AG10803 (cell line): ENCODE measurements around the gene DNAH10.

Source experiments
- DNase-seq: peaks from one replicate; pipeline ENCODE4 v3.0.0; 2010; ENCODE audit warnings: low read depth
- H3K4me3 ChIP-seq: 2 replicates; pipeline ENCODE4 v1.5.1; 2011; ENCODE audit warnings: mild to moderate bottlenecking, low read length, control low read depth
- TF ChIP-seq, protein P1 (sequence below): conservative IDR thresholded peaks from 2 replicates; pipeline ENCODE4 v1.5.1; 2011; ENCODE audit warnings: mild to moderate bottlenecking, low read length, control low read depth, inconsistent platforms

DNAH10 gene

GRCh38 chr12:123903301-123904065 is 141.4 kb downstream of the DNAH10 start:
- TF ChIP-seq, protein P1, sequence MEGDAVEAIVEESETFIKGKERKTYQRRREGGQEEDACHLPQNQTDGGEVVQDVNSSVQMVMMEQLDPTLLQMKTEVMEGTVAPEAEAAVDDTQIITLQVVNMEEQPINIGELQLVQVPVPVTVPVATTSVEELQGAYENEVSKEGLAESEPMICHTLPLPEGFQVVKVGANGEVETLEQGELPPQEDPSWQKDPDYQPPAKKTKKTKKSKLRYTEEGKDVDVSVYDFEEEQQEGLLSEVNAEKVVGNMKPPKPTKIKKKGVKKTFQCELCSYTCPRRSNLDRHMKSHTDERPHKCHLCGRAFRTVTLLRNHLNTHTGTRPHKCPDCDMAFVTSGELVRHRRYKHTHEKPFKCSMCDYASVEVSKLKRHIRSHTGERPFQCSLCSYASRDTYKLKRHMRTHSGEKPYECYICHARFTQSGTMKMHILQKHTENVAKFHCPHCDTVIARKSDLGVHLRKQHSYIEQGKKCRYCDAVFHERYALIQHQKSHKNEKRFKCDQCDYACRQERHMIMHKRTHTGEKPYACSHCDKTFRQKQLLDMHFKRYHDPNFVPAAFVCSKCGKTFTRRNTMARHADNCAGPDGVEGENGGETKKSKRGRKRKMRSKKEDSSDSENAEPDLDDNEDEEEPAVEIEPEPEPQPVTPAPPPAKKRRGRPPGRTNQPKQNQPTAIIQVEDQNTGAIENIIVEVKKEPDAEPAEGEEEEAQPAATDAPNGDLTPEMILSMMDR, result no peak
- no peak overlapping the region for H3K4me3 ChIP-seq
- no peak for DNase-seq

DNA sequence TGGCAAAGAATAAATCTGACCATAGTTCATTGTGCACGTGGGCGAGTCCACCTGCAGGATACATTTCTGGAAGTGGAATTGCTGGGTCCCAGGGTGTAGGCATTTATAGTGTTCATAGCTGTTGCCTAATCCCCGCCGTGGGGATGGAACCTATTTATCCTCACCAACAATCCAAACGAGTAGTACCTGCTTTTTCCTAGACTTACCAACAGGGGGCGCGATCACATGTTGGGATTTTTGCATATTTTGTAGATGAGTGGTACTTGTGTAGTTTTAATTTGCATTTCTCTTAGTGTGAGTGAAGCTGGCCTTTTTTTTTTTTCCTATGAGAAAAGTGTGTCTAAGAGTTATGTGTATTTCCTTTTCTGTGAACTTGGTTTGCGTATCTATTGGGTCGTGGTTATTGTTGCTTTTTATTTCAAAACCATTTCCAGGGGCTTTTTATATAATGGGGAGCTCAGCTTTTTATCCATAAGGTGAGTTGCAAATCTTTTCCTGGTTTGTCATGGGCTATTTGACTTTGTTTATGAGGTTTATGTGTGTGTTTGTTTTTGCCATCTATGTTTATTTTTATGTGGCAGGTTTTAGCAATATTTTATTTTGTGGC is 143.3 kb downstream of the DNAH10 start:
- DNase-seq, result peak; percentile 85
- TF ChIP-seq, protein P1, result peak; percentile 81
- H3K4me3 ChIP-seq, result no peak overlapping the region

DNA sequence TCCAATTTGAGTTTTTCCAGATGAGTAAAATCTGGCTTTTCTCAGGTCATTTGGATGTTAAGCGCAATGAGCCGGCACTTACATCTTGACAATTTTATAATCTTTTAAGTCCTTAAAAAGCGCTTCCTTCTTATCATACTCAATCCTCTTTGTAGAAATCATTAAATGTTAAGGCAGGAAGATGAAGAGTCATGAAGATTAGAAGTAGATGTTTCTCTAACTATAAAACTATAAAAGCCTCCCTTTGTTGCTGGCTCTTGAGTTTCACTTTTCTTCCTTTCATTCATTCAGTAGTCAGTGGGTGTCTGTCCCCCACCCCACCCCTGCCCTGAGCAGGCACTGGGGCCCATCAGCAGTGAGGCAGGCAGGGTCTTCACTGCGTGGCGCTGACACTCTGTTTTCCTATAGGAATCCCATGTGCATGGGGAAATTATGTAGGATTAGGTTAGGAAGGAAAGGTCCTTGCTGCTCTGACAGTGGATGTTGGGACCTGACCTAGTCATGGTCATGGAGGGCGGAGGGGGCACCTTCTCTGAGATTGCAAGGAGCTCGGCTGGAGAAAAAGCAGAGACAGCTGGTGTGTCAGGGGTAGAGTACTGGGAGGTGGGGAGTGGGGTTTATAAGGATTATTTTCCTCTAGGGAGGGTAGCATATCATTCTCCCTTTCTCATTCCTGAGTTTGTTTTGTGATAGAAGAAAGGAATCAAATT is 144.8 kb downstream of the DNAH10 start:
- no peak for DNase-seq
- no peak overlapping the region for H3K4me3 ChIP-seq
- TF ChIP-seq, protein P1, result no peak

DNA sequence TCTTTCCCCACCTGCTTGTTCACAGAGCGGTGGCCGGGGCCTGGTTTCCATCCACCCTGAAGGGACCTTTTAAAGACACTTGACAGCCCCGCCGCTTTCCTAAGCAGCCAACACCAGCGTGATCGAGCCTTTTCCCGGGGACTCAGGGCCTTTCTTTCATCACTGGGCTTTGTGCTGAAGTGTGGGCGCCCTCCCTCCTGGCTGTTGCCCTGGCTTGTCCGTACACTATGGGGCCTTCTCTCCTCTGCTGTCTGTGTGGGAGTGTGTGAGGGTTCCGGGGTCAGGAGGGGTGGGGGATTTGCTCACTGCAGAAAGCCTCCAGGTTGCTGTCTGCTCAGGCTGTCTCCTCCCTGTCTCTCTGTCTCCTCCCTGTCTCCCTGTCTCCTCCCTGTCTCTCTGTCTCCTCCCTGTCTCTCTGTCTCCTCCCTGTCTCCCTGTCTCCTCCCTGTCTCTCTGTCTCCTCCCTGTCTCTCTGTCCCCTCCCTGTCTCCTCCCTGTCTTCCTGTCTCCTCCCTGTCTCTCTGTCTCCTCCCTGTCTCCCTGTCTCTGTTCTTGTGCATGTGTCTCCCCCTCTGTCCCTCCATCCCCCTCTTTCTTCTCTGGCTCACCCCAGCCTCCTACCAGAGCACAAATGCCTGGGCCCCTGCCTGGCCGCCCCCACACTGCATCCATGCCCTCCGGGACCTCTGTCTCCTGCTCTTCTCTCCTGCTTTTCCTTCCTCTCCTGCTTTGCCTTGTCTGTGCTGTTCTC is 145.8 kb downstream of the DNAH10 start:
- peak; percentile 27 for DNase-seq
- TF ChIP-seq, protein P1, result no peak
- no peak overlapping the region for H3K4me3 ChIP-seq

- DNase-seq, result no peak
- no peak overlapping the region for H3K4me3 ChIP-seq
- TF ChIP-seq, protein P1, result no peak
These were observed 147.0 kb downstream of the DNAH10 start for GRCh38 chr12:123908884-123909725.

GRCh38 chr12:123910057-123910456 is 148.0 kb downstream of the DNAH10 start:
- no peak for DNase-seq
- TF ChIP-seq, protein P1, result no peak
- no peak overlapping the region for H3K4me3 ChIP-seq
